IPS-11a (cell line): ENCODE measurements around the gene MLN.

ENCODE experiments used
- H3K4me3 ChIP-seq: one replicate; pipeline ENCODE4 v1.5.1; 2013; ENCODE audit warnings: low read depth, low read length, control low read depth

Gene MLN

GRCh38 chr6:33816911-33817310, 13.1 kb upstream of the MLN start:
- no peak overlapping the region for H3K4me3 ChIP-seq

GRCh38 chr6:33815854-33816253, 12.1 kb upstream of the MLN start:
- no peak overlapping the region for H3K4me3 ChIP-seq

- no peak overlapping the region for H3K4me3 ChIP-seq
These were observed 10.5 kb upstream of the MLN start for GRCh38 chr6:33813990-33814985.

- H3K4me3 ChIP-seq: no peak overlapping the region
These were observed 9.6 kb upstream of the MLN start for GRCh38 chr6:33813246-33813904.

- no peak overlapping the region for H3K4me3 ChIP-seq
These were observed 8.9 kb upstream of the MLN start for GRCh38 chr6:33812669-33813068.

- no peak overlapping the region for H3K4me3 ChIP-seq
These were observed 5.8 kb upstream of the MLN start for GRCh38 chr6:33809594-33809993.

GRCh38 chr6:33808641-33809180, 4.9 kb upstream of the MLN start:
- no peak overlapping the region for H3K4me3 ChIP-seq

GRCh38 chr6:33807606-33808005, 3.8 kb upstream of the MLN start:
- H3K4me3 ChIP-seq: no peak overlapping the region

GRCh38 chr6:33806841-33807240, 3.0 kb upstream of the MLN start:
- H3K4me3 ChIP-seq: no peak overlapping the region

GRCh38 chr6:33802186-33802958, 1.4 kb downstream of the MLN start:
- H3K4me3 ChIP-seq: no peak overlapping the region

- no peak overlapping the region for H3K4me3 ChIP-seq
These were observed 2.2 kb downstream of the MLN start for GRCh38 chr6:33801611-33802010.

- H3K4me3 ChIP-seq: no peak overlapping the region
These were observed 3.4 kb downstream of the MLN start for GRCh38 chr6:33800248-33800969.

GRCh38 chr6:33799454-33800113, 4.2 kb downstream of the MLN start:
- H3K4me3 ChIP-seq: no peak overlapping the region

- no peak overlapping the region for H3K4me3 ChIP-seq
These were observed 5.4 kb downstream of the MLN start for GRCh38 chr6:33798343-33798848.

- H3K4me3 ChIP-seq: no peak overlapping the region
These were observed 6.0 kb downstream of the MLN start for GRCh38 chr6:33797626-33798342.

GRCh38 chr6:33794910-33795623, 8.7 kb downstream of the MLN start:
- no peak overlapping the region for H3K4me3 ChIP-seq

- H3K4me3 ChIP-seq: no peak overlapping the region
These were observed 10.8 kb downstream of the MLN start for GRCh38 chr6:33792981-33793380.

GRCh38 chr6:33791620-33792019, 12.2 kb downstream of the MLN start:
- no peak overlapping the region for H3K4me3 ChIP-seq
